ENCODE results near the gene AMFR.

DNA sequence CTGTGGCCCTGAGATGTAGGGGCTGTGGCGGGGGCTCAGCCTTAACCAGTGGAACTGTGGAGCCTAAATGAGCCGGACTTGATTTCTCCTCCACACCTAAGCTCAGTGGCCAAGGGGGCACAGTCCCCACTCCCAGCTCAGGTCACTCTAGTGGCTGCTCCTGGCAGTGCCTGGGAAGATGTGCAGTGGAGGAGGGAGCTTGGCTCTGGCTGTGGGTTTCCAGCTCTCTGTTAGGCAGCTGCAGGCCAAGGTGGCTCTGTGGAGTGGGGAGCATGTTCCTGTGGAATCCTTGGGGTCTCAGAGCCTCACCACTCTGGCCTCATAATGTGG, 76.3 kb downstream of the AMFR start:
- TF ChIP-seq EZH2 (IDR thresholded peaks at IDR 0.05; ENCODE audit: low read depth): no peak
- TF ChIP-seq, protein P1, sequence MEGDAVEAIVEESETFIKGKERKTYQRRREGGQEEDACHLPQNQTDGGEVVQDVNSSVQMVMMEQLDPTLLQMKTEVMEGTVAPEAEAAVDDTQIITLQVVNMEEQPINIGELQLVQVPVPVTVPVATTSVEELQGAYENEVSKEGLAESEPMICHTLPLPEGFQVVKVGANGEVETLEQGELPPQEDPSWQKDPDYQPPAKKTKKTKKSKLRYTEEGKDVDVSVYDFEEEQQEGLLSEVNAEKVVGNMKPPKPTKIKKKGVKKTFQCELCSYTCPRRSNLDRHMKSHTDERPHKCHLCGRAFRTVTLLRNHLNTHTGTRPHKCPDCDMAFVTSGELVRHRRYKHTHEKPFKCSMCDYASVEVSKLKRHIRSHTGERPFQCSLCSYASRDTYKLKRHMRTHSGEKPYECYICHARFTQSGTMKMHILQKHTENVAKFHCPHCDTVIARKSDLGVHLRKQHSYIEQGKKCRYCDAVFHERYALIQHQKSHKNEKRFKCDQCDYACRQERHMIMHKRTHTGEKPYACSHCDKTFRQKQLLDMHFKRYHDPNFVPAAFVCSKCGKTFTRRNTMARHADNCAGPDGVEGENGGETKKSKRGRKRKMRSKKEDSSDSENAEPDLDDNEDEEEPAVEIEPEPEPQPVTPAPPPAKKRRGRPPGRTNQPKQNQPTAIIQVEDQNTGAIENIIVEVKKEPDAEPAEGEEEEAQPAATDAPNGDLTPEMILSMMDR (conservative IDR thresholded peaks at IDR 0.05): no peak
